HG02938 (cell line): ENCODE results near the gene TBC1D22A.

ENCODE experiments used
- ATAC-seq: cut with Tn5 transposase; IDR thresholded peaks from one replicate; pipeline ENCODE4 v1.9.1; 2021; ENCODE audit warnings: mild to moderate bottlenecking, moderate library complexity; ENCODE audit not compliant: unreplicated experiment

The TBC1D22A gene

DNA sequence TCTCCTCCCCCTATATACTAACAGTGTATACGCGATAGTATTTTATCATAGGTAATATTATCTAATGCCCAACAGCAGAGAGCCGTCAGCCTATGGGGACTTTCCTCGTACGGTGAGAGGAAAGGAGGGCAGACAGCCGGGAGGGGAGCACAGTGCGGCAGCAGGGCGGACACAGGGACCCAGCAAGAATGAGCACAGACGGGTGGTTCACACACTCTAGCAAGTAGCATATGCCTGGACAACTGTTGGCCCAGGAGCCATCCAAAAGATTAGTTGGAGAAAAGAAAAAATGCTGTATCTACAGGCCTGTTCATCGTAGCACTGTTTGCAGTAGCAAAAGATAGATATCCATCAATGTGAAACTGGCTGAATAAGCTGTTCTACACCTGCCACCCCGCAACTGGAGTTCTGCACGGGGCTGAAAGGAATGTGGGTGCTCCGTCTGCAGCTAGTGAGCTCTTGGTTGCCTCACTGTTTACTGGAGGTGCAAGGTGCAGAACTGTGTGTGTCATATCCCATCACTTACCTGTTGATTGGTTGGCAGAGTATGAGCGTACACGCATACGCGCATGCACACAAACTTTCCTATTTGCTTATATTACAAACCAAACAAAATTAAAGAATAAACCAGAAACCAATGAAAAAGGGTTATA is 324.3 kb downstream of the TBC1D22A start:
- no peak for ATAC-seq

DNA sequence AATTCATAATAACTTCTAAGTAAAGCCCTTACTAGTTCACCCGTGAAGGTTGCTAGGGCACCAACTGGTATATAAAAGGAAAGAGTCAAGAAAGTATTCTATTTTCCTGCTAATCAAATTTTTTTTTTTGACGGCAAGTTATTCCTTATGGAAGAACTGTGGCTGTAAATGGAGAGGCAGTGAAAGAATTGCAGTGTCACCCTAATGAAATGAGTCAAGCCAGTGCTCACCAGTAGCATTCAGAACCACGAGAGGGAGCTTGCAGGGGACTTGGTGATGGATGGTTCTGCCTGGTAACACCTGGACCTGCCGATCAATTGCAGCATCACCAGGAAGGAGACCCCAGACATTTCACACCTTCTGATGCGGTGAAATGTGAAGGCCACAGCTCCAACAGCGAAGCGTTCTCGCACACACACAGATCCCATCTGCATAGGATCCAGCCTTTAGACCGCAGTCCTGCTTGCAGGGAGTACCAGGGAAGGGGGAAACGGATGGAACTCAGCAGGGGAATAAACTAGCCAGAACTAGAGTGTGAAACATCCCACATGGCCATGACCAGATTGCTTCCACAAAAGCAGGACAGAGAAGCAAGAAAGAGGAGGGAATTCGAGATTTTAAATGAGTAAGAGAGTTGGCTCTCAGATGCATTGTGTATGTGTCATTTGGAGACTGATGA is 326.2 kb downstream of the TBC1D22A start:
- ATAC-seq = no peak

- ATAC-seq = no peak
Observed at GRCh38 chr22:47089374-47089773, 326.9 kb downstream of the TBC1D22A start.

- no peak for ATAC-seq
Observed at GRCh38 chr22:47089796-47090460, 327.5 kb downstream of the TBC1D22A start.

DNA sequence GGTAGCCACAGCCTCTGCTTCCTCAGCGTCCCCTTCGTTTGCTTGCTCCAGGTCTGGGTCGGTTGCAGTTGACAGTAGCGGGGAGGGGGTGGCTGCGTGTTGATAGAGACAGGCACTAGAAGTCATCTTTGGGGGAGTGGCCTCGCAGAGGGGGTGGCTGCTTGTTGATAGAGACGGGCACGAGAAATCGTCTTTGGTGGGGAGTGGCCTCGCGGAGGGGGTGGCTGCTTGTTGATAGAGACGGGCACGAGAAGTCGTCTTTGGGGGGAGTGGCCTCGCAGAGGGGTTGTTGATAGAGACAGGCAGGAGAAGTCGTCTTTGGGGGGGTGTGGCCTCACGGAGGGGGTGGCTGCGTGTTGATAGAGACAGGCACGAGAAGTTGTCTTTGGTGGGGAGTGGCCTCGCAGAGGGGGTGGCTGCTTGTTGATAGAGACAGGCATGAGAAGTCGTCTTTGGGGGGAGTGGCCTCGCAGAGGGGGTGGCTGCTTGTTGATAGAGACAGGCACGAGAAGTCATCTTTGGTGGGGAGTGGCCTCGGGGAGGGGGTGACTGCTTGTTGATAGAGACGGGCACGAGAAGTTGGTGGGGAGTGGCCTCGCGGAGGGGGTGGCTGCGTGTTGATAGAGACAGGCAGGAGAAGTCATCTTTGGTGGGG is 328.3 kb downstream of the TBC1D22A start:
- ATAC-seq = no peak

- no peak for ATAC-seq
Observed at GRCh38 chr22:47091246-47091651, 328.8 kb downstream of the TBC1D22A start.

- ATAC-seq = no peak
Observed at GRCh38 chr22:47091921-47092700, 329.7 kb downstream of the TBC1D22A start.

GRCh38 chr22:47092896-47093311 is 330.5 kb downstream of the TBC1D22A start:
- no peak for ATAC-seq

GRCh38 chr22:47093720-47094119 is 331.3 kb downstream of the TBC1D22A start:
- ATAC-seq = no peak

GRCh38 chr22:47094861-47095330 is 332.4 kb downstream of the TBC1D22A start:
- no peak for ATAC-seq

- ATAC-seq = no peak
Observed at GRCh38 chr22:47095395-47096122, 333.1 kb downstream of the TBC1D22A start.

GRCh38 chr22:47098121-47098520 is 335.7 kb downstream of the TBC1D22A start:
- ATAC-seq = no peak

DNA sequence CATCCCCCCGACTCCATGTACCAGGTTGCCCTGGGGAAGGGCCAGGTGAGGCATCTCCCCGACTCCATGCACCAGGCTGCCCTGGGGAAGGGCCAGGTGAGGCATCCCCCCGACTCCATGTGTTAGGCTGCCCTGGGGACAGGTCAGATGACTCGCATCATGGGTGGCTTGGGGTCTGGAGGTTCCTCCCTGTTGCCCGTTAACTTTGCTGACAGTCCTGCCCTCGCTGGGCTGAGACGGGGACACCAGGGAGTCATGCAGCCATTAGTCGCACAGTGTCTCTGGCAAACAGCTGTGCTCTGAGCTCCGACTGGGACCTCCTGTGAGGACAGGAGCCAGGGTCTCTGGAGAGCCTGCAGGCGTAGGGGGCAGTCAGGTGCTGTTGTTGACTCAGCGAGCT is 336.1 kb downstream of the TBC1D22A start:
- ATAC-seq = no peak

- ATAC-seq = no peak
Observed at GRCh38 chr22:47100019-47100418, 337.6 kb downstream of the TBC1D22A start.

GRCh38 chr22:47100646-47101200 is 338.3 kb downstream of the TBC1D22A start:
- no peak for ATAC-seq

GRCh38 chr22:47101321-47101885 is 339.0 kb downstream of the TBC1D22A start:
- ATAC-seq = no peak

- no peak for ATAC-seq
Observed at GRCh38 chr22:47102081-47102480, 339.6 kb downstream of the TBC1D22A start.

- no peak for ATAC-seq
Observed at GRCh38 chr22:47102648-47103047, 340.2 kb downstream of the TBC1D22A start.

- no peak for ATAC-seq
Observed at GRCh38 chr22:47105085-47105484, 342.6 kb downstream of the TBC1D22A start.
